CD4-positive, alpha-beta T cell (primary cell): ENCODE measurements around the gene H6PD. TPM values are rescaled to one million over a fixed set of nuclear protein-coding genes. Genes with fewer than 3 reads are reported as not detected.

ENCODE experiments used
- ATAC-seq: fragments of 200-7000 bp; cut with Tn5 transposase; one replicate; pipeline ENCODE4 v1.10.0; 2022; ENCODE audit warnings: mild to moderate bottlenecking; ENCODE audit not compliant: poor library complexity
- CTCF ChIA-PET: fragments of 350-600 bp; sonication (Branson Sonifier 250); formaldehyde crosslinking; loops from one replicate; lab custom pipeline; 2021; ENCODE audit warnings: antibody characterized with exemption, inconsistent platforms; lab: Charles Lee
- POLR2A ChIA-PET: fragments of 350-600 bp; sonication (Branson Sonifier 250); formaldehyde crosslinking; loops from one replicate; lab custom pipeline; 2021; ENCODE audit warnings: antibody characterized with exemption, inconsistent platforms; lab: Charles Lee
- DNase-seq, 14 experiments: peaks; one replicate each; pipeline ENCODE4 v3.0.0-alpha.2; 2013 to 2020; ENCODE audit warnings: mixed read lengths in 2 of 14
- H3K27ac ChIP-seq, 2 donors: one replicate each; pipeline versions ENCODE4 v1.5.1 to v1.7.0; 2013; ENCODE audit warnings: low read length in 2 of 2, low read depth in 1 of 2, mild to moderate bottlenecking in 1 of 2
- H3K27me3 ChIP-seq, 2 experiments: 1 replicate in 1 of 2; 2 replicates in 1 of 2; pipeline versions ENCODE4 v1.6.1 to v1.7.0; 2013; ENCODE audit warnings: low read length in 2 of 2, control low read depth in 1 of 2, mild to moderate bottlenecking in 1 of 2, moderate library complexity in 1 of 2; ENCODE audit not compliant: insufficient read depth in 2 of 2, control insufficient read depth in 1 of 2
- H3K36me3 ChIP-seq: one replicate; pipeline ENCODE4 v1.6.1; 2013; ENCODE audit warnings: low read length, control low read depth; ENCODE audit not compliant: insufficient read depth
- H3K4me1 ChIP-seq: one replicate; pipeline ENCODE4 v1.6.1; 2013; ENCODE audit warnings: low read length, control low read depth; ENCODE audit not compliant: insufficient read depth
- H3K4me3 ChIP-seq: one replicate; pipeline ENCODE4 v1.5.1; 2013; ENCODE audit warnings: mild to moderate bottlenecking, low read length, moderate library complexity
- H3K9me3 ChIP-seq, 2 experiments: 1 replicate in 1 of 2; 2 replicates in 1 of 2; pipeline versions ENCODE4 v1.6.1 to v1.7.0; 2013; ENCODE audit warnings: low read length in 2 of 2, mild to moderate bottlenecking in 2 of 2, control low read depth in 1 of 2, moderate library complexity in 1 of 2; ENCODE audit not compliant: control insufficient read depth in 1 of 2, insufficient read depth in 1 of 2
- H3K27ac Mint-ChIP-seq: one replicate; pipeline ENCODE4 v1.8.0; 2020; ENCODE audit warnings: mixed read lengths
- H3K27me3 Mint-ChIP-seq: one replicate; pipeline ENCODE4 v1.8.0; 2021; ENCODE audit warnings: mixed read lengths
- H3K36me3 Mint-ChIP-seq: one replicate; pipeline ENCODE4 v1.8.0; 2021; ENCODE audit warnings: low read depth, mixed read lengths
- H3K4me1 Mint-ChIP-seq: one replicate; pipeline ENCODE4 v1.8.0; 2021; ENCODE audit warnings: low read depth, mixed read lengths
- H3K4me3 Mint-ChIP-seq: one replicate; pipeline ENCODE4 v1.8.0; 2020; ENCODE audit warnings: mild to moderate bottlenecking, mixed read lengths
- H3K9me3 Mint-ChIP-seq: one replicate; pipeline ENCODE4 v1.8.0; 2020; ENCODE audit warnings: mixed read lengths
- CTCF ChIP-seq: fragments of 200-600 bp; IDR thresholded peaks from one replicate; pipeline ENCODE4 v1.8.0; 2022; ENCODE audit warnings: antibody characterized with exemption, mild to moderate bottlenecking
- intact Hi-C, 2 experiments: fragments of 100-400 bp; cut with DNase I in 1 of 2; cut with micrococcal nuclease in 1 of 2; formaldehyde crosslinking; loops; one replicate each; pipeline versions ENCODE4 v1.15.1 to v1.9.0; 2023 to 2025; cut with DNase I, micrococcal nuclease
- total RNA-seq, 174 experiments: library from RNA in 2 of 174; stranded (reverse) in 2 of 174; gene quantifications; one replicate each; pipeline ENCODE4 v1.2.3 and lab custom pipeline; 2021 to 2026

H6PD gene
- total RNA-seq, 2 experiments from 2014 or later, result 13.6 to 13.9 TPM

DNA sequence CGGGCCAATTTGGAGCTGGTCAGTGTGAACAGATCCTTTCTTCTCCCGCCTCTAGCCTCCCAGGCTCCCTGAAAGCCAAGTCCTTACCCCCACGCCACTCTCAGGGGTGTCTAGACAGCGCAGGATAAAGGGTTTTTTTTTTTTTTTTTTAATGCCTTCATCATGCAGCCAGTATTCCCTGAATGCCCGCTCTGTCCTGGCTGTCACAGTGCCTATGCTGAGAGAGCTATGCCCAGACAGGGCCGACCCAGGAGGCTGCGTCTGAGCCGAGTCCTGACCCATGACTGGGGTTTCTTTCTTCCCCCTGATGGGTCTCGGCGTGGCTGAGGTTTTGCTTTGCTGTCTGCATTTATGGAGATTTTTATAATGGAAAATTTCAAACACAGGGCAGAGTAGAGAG, 76.5 kb downstream of the H6PD start:
- H3K36me3 Mint-ChIP-seq, result no peaks in the 10 kb centered on the region
- H3K4me3 ChIP-seq, result no peak overlapping the region
- intact Hi-C loops, result loop anchor here in 1 of 2 experiments (5.0 kb wide), 2 partner anchors 51 to 251 kb away; no protein-coding TSS in a partner anchor
- H3K4me1 ChIP-seq, result peaks cover 13% of the 10 kb centered on the region
- DNase-seq (no peak), ATAC-seq (no peak)
- H3K9me3 Mint-ChIP-seq, result no peaks in the 10 kb centered on the region
- no peak overlapping the region for H3K4me3 Mint-ChIP-seq
- CTCF ChIA-PET, result no interaction called here
- TF ChIP-seq CTCF, result no peak
- H3K27me3 Mint-ChIP-seq, result no peaks in the 10 kb centered on the region
- peaks cover 26% of the 10 kb centered on the region for H3K4me1 Mint-ChIP-seq
- H3K27me3 ChIP-seq, result no peaks in the 10 kb centered on the region
- H3K27ac ChIP-seq, result no peak overlapping the region
- H3K9me3 ChIP-seq, result no peaks in the 10 kb centered on the region
- no peak overlapping the region for H3K27ac Mint-ChIP-seq
- H3K36me3 ChIP-seq, result no peaks in the 10 kb centered on the region
- POLR2A ChIA-PET, result no interaction called here

GRCh38 chr1:9311479-9311878, 76.9 kb downstream of the H6PD start:
- DNase-seq (no peak), ATAC-seq (no peak)
- TF ChIP-seq CTCF, result no peak
- Histone ChIP-seq H3K27ac (no peak overlapping the region), H3K27me3 (no peaks in the 10 kb centered on the region), H3K36me3 (no peaks in the 10 kb centered on the region), H3K4me3 (no peak overlapping the region), H3K4me1 (peaks cover 15% of the 10 kb centered on the region), H3K9me3 (no peaks in the 10 kb centered on the region)
- ChIA-PET CTCF (interaction anchor here (0.5 kb wide), 1 partner anchor 199 kb away, joined by 3 read pairs; no protein-coding TSS in a partner anchor), POLR2A (no interaction called here)
- peaks cover 22% of the 10 kb centered on the region for H3K4me1 Mint-ChIP-seq
- H3K9me3 Mint-ChIP-seq, result no peaks in the 10 kb centered on the region
- H3K27me3 Mint-ChIP-seq, result no peaks in the 10 kb centered on the region
- H3K27ac Mint-ChIP-seq, result no peak overlapping the region
- intact Hi-C loops, result loop anchor here in 1 of 2 experiments (5.0 kb wide), 2 partner anchors 51 to 251 kb away; no protein-coding TSS in a partner anchor
- no peak overlapping the region for H3K4me3 Mint-ChIP-seq
- H3K36me3 Mint-ChIP-seq, result no peaks in the 10 kb centered on the region

GRCh38 chr1:9312168-9312720, 77.7 kb downstream of the H6PD start:
- no peak overlapping the region for H3K27ac ChIP-seq
- no peak overlapping the region for H3K4me3 Mint-ChIP-seq
- H3K36me3 Mint-ChIP-seq, result no peaks in the 10 kb centered on the region
- DNase-seq (no peak), ATAC-seq (no peak)
- no peaks in the 10 kb centered on the region for H3K9me3 Mint-ChIP-seq
- no peaks in the 10 kb centered on the region for H3K27me3 ChIP-seq
- H3K9me3 ChIP-seq, result no peaks in the 10 kb centered on the region
- intact Hi-C loops, result loop anchor here in 1 of 2 experiments (5.0 kb wide), 2 partner anchors 50 to 250 kb away; no protein-coding TSS in a partner anchor
- H3K36me3 ChIP-seq, result no peaks in the 10 kb centered on the region
- TF ChIP-seq CTCF, result no peak
- peaks cover 18% of the 10 kb centered on the region for H3K4me1 ChIP-seq
- no peak overlapping the region for H3K4me3 ChIP-seq
- peaks cover 26% of the 10 kb centered on the region for H3K4me1 Mint-ChIP-seq
- no peak overlapping the region for H3K27ac Mint-ChIP-seq
- no peaks in the 10 kb centered on the region for H3K27me3 Mint-ChIP-seq
- ChIA-PET CTCF (interaction anchor here (0.5 kb wide), 1 partner anchor 199 kb away, joined by 3 read pairs; no protein-coding TSS in a partner anchor), POLR2A (no interaction called here)
